Liver (tissue), 9 donors: ENCODE results near the gene HOXB3. TPM values are rescaled to one million over a fixed set of nuclear protein-coding genes. Genes with fewer than 3 reads are reported as not detected.

ENCODE experiments used
- DNase-seq: peaks from one replicate; pipeline ENCODE4 v3.0.0-alpha.2; 2017; ENCODE audit warnings: low spot score
- H3K27ac ChIP-seq, 2 donors: one replicate each; pipeline ENCODE4 v1.7.0; 2013; ENCODE audit warnings: inconsistent platforms in 2 of 2, low read length in 2 of 2, control low read depth in 1 of 2, low read depth in 1 of 2, mild to moderate bottlenecking in 1 of 2
- H3K27me3 ChIP-seq, 4 donors: one replicate each; pipeline versions ENCODE4 v1.6.1 to v1.7.0; 2013; ENCODE audit warnings: low read length in 3 of 4, inconsistent platforms in 1 of 4, mild to moderate bottlenecking in 1 of 4, moderate library complexity in 1 of 4; ENCODE audit not compliant: control insufficient read depth in 4 of 4, insufficient read depth in 4 of 4
- H3K36me3 ChIP-seq, 4 donors: one replicate each; pipeline versions ENCODE4 v1.6.1 to v1.7.0; 2013; ENCODE audit warnings: low read length in 3 of 4, mild to moderate bottlenecking in 3 of 4, low read depth in 1 of 4, moderate library complexity in 1 of 4; ENCODE audit not compliant: control insufficient read depth in 4 of 4, insufficient read depth in 3 of 4
- H3K4me1 ChIP-seq, 4 donors: one replicate each; pipeline versions ENCODE4 v1.6.1 to v1.7.0; 2013; ENCODE audit warnings: low read length in 3 of 4, mild to moderate bottlenecking in 3 of 4, moderate library complexity in 1 of 4; ENCODE audit not compliant: control insufficient read depth in 4 of 4, insufficient read depth in 4 of 4
- H3K4me3 ChIP-seq, 3 donors: one replicate each; pipeline versions ENCODE4 v1.6.1 to v1.7.0; 2013; ENCODE audit warnings: low read length in 3 of 3, control low read depth in 1 of 3, low read depth in 1 of 3, mild to moderate bottlenecking in 1 of 3
- H3K9ac ChIP-seq, 2 donors: one replicate each; pipeline ENCODE4 v1.7.0; 2013; ENCODE audit warnings: low read length in 2 of 2, mild to moderate bottlenecking in 2 of 2, moderate library complexity in 2 of 2, control low read depth in 1 of 2, low read depth in 1 of 2
- H3K9me3 ChIP-seq, 4 donors: one replicate each; pipeline versions ENCODE4 v1.6.1 to v1.7.0; 2013; ENCODE audit warnings: low read length in 3 of 4; ENCODE audit not compliant: control insufficient read depth in 4 of 4
- FOXA1 ChIP-seq: IDR thresholded peaks from 2 replicates; pipeline ENCODE4 v1.6.1; 2016; ENCODE audit warnings: antibody characterized with exemption
- HNF4G ChIP-seq: IDR thresholded peaks from 2 replicates; pipeline ENCODE4 v1.6.1; 2016; ENCODE audit warnings: antibody characterized with exemption
- JUND ChIP-seq, 2 donors: IDR thresholded peaks; 2 replicates each; pipeline ENCODE4 v1.6.1; 2016; ENCODE audit warnings: antibody characterized with exemption in 2 of 2
- RAD21 ChIP-seq, 2 donors: IDR thresholded peaks; 2 replicates each; pipeline ENCODE4 v1.6.1; 2016; ENCODE audit warnings: antibody characterized with exemption in 2 of 2, mild to moderate bottlenecking in 2 of 2
- RXRA ChIP-seq, 2 donors: IDR thresholded peaks; 2 replicates each; pipeline ENCODE4 v1.6.1; 2017 to 2018; ENCODE audit warnings: antibody characterized with exemption in 2 of 2, mild to moderate bottlenecking in 1 of 2
- SP1 ChIP-seq: IDR thresholded peaks from 2 replicates; pipeline ENCODE4 v1.6.1; 2018; ENCODE audit warnings: antibody characterized with exemption, mild to moderate bottlenecking
- TAF1 ChIP-seq: conservative IDR thresholded peaks from 2 replicates; pipeline ENCODE4 v1.6.1; 2016; ENCODE audit warnings: antibody characterized with exemption, mild to moderate bottlenecking
- YY1 ChIP-seq: IDR thresholded peaks from 2 replicates; pipeline ENCODE4 v1.6.1; 2016; ENCODE audit warnings: antibody characterized with exemption, mild to moderate bottlenecking
- WGBS: extraction: QIAGEN DNeasy Blood & Tissue Kit; methylation state at CpG from one replicate; pipeline ENCODE4 v1.1.7; 2013; 5-methylcytosine and 5-hydroxymethylcytosine counted together
- polyA plus RNA-seq, 2 donors: library from polyadenylated mRNA; stranded (reverse) in 1 of 2; unstranded in 1 of 2; fragments of 200-250 nt in 1 of 2; fragments of >200 nt in 1 of 2; fragmentation: Nextera tagmentation in 1 of 2; extraction: Ambion mirVana in 1 of 2; gene quantifications; one replicate each; pipeline versions ENCODE4 v1.2.1 to v1.2.3, GENCODE V29; 2013 to 2015
- total RNA-seq, 2 donors: library from RNA; depleted of rRNA; stranded (reverse); fragments of >200 nt; gene quantifications; one replicate each; pipeline ENCODE4 v1.2.3, GENCODE V29; 2014
- TF ChIP-seq, protein P1 (sequence below): IDR thresholded peaks from 2 replicates; pipeline ENCODE4 v1.6.1; 2016; ENCODE audit warnings: antibody characterized with exemption, mild to moderate bottlenecking
- TF ChIP-seq, protein P2 (sequence below): IDR thresholded peaks from 2 replicates; pipeline ENCODE4 v1.6.1; 2016; ENCODE audit warnings: antibody characterized with exemption
- TF ChIP-seq, protein P3 (sequence below): IDR thresholded peaks from 2 replicates; pipeline ENCODE4 v1.6.1; 2016; ENCODE audit warnings: antibody characterized with exemption
- donor health status: healthy.
- donor health status: healthy.
- donor health status: healthy.
- donor health status: healthy.
- donor health status: healthy.

HOXB3 gene
- total and polyA plus RNA-seq, 4 donors: 0.75 to 2.2 (median 1.2) TPM

DNA sequence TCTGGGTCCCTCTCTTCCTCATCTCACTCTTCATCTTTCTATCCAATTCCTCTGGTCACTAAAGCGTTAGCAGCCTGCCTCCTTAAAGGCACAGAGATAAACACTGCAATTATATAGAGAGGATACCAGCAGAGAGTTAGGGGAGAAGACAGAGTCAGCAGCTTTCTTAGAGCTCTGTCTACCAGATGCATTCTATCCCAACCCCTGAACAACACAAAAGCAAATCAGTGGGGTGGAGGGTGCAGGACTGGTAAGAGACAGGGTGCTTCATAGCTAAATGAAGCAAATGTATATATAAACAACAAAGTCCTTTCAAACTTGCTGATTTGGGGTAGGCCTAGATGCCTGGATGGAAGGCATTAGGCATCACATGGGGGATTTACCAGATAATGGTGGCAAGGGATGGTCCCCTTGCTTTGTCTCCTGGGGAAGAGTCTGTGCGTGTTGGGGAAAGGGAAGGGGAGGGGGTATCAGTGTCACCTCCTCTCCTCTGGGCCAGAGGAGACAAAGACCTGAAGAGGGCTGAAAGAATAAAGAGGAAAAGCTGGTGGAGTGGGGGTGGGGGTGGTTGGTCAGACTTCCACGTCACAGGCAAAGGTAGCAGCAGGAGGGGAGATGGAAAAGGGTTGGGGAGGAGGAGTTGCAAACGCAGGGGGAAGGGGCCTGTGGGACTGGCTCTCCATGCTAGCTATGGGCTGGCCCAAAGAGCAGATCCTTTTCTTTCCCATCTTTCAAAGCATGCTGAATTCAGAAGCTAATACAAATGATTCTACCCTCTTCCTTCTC, 23.9 kb downstream of the HOXB3 start:
- H3K4me3 ChIP-seq: no peak overlapping the region
- H3K4me1 ChIP-seq: peaks cover 0 to 2% (median 0%) of the 10 kb centered on the region in 4 donors
- peak overlapping the region in 1 of 2 donors; percentile 43 for H3K27ac ChIP-seq
- H3K9ac ChIP-seq: no peak overlapping the region
- DNase-seq: no peak
- peaks cover 3 to 30% (median 11%) of the 10 kb centered on the region in 4 donors for H3K27me3 ChIP-seq
- no peaks in the 10 kb centered on the region for H3K9me3 ChIP-seq
- H3K36me3 ChIP-seq: no peaks in the 10 kb centered on the region
- no peak for TF ChIP-seq FOXA1
- TF ChIP-seq, protein P1, sequence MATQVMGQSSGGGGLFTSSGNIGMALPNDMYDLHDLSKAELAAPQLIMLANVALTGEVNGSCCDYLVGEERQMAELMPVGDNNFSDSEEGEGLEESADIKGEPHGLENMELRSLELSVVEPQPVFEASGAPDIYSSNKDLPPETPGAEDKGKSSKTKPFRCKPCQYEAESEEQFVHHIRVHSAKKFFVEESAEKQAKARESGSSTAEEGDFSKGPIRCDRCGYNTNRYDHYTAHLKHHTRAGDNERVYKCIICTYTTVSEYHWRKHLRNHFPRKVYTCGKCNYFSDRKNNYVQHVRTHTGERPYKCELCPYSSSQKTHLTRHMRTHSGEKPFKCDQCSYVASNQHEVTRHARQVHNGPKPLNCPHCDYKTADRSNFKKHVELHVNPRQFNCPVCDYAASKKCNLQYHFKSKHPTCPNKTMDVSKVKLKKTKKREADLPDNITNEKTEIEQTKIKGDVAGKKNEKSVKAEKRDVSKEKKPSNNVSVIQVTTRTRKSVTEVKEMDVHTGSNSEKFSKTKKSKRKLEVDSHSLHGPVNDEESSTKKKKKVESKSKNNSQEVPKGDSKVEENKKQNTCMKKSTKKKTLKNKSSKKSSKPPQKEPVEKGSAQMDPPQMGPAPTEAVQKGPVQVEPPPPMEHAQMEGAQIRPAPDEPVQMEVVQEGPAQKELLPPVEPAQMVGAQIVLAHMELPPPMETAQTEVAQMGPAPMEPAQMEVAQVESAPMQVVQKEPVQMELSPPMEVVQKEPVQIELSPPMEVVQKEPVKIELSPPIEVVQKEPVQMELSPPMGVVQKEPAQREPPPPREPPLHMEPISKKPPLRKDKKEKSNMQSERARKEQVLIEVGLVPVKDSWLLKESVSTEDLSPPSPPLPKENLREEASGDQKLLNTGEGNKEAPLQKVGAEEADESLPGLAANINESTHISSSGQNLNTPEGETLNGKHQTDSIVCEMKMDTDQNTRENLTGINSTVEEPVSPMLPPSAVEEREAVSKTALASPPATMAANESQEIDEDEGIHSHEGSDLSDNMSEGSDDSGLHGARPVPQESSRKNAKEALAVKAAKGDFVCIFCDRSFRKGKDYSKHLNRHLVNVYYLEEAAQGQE: no peak
- TF ChIP-seq, protein P2, sequence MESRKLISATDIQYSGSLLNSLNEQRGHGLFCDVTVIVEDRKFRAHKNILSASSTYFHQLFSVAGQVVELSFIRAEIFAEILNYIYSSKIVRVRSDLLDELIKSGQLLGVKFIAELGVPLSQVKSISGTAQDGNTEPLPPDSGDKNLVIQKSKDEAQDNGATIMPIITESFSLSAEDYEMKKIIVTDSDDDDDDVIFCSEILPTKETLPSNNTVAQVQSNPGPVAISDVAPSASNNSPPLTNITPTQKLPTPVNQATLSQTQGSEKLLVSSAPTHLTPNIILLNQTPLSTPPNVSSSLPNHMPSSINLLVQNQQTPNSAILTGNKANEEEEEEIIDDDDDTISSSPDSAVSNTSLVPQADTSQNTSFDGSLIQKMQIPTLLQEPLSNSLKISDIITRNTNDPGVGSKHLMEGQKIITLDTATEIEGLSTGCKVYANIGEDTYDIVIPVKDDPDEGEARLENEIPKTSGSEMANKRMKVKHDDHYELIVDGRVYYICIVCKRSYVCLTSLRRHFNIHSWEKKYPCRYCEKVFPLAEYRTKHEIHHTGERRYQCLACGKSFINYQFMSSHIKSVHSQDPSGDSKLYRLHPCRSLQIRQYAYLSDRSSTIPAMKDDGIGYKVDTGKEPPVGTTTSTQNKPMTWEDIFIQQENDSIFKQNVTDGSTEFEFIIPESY: no peak
- no peak for TF ChIP-seq TAF1
- TF ChIP-seq SP1: no peak
- TF ChIP-seq, protein P3, sequence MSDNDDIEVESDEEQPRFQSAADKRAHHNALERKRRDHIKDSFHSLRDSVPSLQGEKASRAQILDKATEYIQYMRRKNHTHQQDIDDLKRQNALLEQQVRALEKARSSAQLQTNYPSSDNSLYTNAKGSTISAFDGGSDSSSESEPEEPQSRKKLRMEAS: no peak
- TF ChIP-seq JUND (IDR thresholded peaks at IDR 0.05): no peak
- no peak for TF ChIP-seq YY1
- no peak for TF ChIP-seq RAD21 (IDR thresholded peaks at IDR 0.05)
- TF ChIP-seq HNF4G: no peak
- no peak for TF ChIP-seq RXRA (IDR thresholded peaks at IDR 0.05)
- 38% methylated on average over 4 of the region's 4 CpGs for WGBS

DNA sequence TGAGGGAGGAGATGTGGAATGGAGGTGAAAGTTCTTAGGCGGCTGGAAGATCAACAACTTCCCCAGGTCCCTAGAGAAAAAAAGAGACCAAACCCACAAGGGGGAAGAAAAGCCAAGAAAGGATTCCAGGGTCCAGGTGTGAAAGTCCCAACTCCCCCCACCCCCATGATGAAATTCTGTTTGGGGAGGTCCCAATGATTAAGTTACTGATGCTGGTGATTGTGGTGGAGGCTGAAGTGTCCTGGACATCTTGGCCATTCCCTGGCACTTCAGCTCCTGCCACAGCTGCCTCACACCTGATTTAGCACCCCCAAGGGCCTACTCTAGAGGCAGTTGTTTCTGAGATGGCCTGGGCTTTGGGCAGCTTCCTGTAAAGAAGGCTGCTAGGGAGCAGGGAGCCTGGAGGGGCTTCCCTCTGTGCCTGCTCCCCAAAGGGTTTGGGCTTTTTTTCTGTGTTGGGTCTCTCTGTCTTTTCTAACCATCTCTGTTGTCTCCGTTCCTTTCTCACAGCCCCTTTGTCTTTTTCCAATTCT, 25.0 kb downstream of the HOXB3 start:
- peak overlapping the region; percentile 43 to 70 for H3K27ac ChIP-seq
- 36% methylated on average over 2 of the region's 2 CpGs for WGBS
- H3K9me3 ChIP-seq: no peaks in the 10 kb centered on the region
- peaks cover 0 to 2% (median 0%) of the 10 kb centered on the region in 4 donors for H3K4me1 ChIP-seq
- H3K27me3 ChIP-seq: peaks cover 3 to 21% (median 11%) of the 10 kb centered on the region in 4 donors
- no peak overlapping the region for H3K9ac ChIP-seq
- no peak overlapping the region for H3K4me3 ChIP-seq
- no peaks in the 10 kb centered on the region for H3K36me3 ChIP-seq
- TF ChIP-seq, protein P1: no peak
- no peak for DNase-seq
